CD4-positive, alpha-beta T cell treated with Interleukin-17A for 4 hours (primary cell): ENCODE results near the gene SNAP23.
"Not testable (repeated sequence)": the region's sequence is repeated elsewhere in the genome, so short reads cannot be mapped to it uniquely, and the experiment has no call there.

Experiments
- DNase-seq: peaks from one replicate; pipeline ENCODE4 v3.0.0-alpha.2; 2020; ENCODE audit warnings: mixed read lengths

The SNAP23 gene

DNA sequence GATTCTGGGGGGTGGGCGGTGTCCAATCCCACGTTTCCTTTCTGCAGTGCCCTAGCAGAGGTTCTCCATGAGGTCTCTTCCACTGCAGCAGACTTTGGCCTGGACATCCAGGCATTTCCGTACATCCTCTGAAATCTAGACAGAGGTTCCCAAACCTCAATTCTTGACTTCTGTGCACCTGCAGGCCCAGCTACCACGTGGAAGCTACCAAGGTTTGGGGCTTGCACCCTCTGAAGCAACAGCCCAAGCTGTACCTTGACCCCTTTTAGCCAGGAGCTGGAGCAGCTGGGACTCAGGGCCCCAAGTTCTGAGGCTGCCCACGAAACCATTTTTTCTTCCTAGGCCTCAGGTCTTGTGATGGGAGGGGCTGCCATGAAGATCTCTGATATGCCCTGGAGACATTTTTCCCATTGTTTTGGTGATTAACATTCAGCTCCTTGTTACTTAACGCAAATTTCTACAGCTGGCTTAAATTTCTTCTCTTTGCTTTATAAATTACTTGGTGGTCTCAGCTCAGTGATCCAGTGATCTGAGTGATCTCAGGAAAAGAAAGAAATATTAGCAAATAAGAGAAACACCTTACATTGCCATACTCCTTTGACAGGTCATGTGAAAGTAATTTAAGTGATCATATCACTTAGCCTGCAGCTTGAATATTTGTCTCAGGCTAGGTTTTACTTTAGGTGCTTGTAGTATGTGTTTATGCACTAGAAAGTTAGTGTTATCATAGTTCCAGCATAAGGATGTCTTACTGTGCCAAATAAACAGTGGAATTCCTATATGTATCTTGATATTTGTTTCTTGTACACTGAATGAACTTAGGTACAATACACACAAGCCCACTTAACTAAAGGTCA, 3.0 kb downstream of the SNAP23 start:
- DNase-seq: no peak

DNA sequence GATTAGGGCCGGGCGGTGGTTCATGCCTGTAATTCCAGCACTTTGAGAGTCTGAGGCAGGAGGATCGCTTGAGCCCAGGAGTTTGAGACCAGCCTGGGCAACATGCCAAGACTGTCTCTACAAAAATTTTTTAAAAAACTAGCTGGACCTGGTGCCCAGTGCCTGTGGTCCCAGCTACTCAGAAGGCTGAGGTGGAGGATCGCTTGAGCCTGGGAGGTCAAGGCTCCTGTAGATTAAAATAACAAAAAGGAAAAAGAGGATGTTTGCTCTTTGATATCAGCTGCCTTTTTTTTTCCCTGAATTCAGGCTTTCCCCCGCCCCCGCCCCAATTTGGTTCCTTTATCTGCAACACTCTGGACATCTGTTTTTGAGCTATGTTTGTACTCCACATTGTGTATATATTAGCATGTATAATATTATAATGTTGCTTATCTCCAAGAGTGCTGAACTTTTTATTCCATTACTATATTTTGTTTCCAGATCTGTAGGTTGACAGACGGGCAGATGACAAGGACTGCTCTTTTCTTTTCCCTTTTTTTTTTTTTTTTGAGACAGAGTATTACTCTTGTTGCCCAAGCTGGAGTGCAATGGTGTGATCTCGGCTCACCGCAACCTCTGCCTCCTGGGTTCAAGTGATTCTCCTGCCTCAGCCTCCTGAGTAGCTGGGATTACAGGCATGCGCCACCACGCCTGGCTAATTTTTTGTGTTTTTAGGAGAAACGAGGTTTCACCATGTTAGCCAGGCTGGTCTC, 4.6 kb downstream of the SNAP23 start:
- DNase-seq: no peak

DNA sequence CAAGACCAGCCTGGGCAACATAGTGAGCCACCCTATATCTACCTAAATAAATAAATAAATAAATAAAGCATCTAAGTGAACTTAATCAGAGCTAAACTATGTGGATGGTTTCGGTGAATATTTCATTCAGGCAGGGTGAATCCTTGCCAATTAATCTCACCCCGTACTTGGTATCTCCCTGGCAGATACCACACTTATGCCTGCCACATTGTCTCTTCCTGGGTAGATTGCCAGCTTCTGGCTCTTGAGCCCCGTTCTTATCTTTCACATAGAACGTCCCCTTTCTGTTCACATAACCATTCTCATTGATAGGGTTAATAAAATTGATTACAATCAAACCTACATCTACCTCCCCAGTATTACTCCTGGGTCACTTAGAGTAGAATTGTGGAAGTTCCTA, 7.0 kb downstream of the SNAP23 start:
- no peak for DNase-seq

DNA sequence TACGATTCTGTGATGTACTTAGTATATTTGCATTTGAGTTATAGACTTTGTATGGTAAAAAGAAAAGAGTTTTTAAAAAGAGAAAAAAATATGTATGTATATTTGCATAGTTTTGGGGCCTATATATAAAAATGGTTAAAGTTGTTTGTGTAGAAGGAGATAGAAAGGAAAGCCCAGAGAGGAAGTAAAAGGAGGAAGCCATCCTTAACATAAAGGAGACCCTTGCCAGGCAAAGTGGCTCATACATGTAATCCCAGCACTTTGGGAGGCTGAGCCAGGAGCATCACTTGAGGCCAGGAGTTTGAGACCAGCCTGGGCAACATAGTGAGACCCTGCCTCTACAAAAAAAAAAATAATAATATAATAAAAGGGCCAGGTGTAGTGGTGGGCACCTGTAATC, 8.4 kb downstream of the SNAP23 start:
- DNase-seq: no peak

DNA sequence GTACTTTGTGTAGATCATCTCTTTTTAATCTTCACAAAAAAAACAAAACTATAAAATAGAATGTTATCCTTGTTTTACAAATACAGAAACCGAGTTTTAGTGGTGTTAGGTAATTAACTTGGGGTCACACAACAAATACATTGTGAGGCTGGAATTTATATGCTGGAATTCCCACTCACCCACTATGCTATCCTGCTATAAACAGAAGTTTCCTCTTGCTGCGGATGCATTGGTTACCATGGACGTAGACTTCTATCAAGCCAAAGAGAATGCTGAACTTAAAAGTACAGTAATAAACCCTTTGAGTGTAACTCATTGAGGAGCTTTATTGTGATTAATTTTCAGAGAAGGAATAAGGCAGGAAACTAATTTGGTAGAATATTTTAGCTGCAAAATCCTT, 9.2 kb downstream of the SNAP23 start:
- DNase-seq: no peak

DNA sequence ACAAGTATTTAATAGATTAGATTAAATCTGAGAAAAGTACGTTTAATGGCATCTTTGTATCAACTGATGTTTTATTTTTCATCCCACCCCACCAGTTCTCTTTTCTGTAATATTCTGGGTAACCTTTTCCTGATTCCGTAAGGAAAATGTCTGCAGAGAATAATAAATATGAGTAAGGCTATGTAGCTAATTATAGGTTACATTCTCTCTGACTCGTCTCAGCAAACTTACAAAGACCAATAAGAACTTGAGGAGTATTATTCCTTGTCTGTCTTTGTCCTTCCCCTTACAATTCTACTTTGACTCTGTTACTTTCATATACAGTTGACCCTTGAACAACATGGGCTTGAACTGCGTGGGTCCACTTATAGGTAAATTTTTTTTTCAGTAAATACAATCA, 12.1 kb downstream of the SNAP23 start:
- no peak for DNase-seq

DNA sequence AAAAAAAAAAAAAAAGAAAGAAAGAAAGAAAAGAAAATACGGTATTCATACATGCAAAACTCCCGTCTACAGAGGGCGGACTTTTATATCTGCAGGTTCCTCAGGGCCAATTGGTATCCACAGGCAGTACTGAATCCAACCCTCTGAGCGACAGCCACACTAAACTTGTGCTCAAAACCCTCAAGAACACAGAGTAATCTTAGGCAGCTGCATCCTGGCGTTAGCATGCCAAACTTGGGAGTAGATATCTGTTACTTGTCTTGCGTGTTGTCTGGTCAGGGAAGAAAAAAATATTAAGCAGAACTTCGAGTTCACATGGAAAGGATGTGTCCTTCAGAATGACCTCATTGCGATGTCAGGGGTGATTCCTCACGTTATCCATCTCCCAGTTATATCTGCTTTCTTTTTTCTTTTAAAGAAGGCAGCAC, 12.8 kb downstream of the SNAP23 start:
- no peak for DNase-seq

DNA sequence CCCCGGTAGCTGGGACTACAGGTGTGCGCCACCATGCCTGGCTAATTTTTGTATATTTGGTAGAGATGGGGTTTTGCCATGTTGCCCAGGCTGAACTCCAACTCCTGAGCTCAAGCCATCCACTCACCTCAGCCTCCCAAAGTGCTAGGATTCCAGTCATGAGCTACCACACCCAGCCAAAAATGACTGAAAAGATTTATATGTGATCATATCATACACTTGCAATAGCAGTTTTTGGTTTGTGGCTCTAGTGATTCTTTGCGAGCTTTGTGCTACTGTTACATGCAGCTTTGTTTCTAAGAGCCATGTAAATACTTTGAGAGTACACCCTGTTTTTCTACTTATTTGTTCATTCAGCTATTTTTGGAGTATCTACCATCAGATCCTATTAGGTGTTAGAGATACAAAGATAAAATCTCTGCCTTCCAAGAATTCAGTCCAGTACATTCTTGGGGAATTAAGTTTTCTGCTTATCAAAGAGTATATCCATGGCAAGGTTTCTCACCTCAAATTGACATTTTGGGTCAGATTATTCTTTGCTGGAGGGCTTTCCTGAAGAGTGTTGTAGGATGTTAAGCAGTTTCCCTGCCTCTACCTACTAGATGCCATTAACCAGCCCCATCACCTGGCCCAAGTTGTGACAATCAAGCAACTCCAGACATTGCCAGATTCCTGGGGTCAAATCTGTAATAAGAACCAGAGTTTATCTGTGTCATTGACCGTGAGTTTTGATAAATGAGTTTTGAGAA, 15.0 kb downstream of the SNAP23 start:
- DNase-seq: no peak

DNA sequence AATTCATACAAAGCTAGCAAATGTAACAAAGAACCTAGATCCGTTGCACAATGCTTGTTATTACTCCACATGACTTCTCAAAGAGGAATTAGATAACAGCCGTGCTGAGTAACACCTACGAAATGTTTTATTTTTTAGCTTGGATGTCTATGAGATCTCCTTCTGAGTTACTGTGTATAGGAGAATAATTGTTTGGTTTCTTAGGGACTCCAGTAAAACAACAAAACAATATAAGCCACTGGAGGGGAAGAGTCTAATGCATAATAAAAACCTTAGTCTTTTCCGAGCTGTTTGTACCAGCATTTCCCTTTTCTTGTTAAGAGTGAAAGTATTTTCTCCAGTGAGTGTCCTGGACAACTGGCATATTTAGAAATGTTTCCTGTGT, 15.6 kb downstream of the SNAP23 start:
- no peak for DNase-seq

DNA sequence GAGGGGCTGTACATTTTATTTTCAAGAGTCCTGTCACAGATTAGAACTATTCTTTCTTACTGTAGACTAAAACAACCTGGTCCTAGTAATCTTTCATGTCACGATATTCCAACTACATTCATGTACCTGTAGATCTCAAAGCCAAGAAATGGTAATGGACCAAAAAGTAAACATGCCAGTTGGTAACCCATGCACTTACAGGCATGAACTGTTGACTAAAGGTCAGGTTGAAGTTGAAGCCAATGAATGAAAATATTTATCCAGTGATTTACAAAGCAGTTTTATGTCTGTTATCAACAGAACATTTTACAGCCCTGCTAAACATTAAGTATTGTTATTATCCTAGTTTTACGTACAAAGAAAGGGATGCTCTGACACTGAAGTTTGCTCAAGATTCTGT, 27.9 kb downstream of the SNAP23 start:
- no peak for DNase-seq

DNA sequence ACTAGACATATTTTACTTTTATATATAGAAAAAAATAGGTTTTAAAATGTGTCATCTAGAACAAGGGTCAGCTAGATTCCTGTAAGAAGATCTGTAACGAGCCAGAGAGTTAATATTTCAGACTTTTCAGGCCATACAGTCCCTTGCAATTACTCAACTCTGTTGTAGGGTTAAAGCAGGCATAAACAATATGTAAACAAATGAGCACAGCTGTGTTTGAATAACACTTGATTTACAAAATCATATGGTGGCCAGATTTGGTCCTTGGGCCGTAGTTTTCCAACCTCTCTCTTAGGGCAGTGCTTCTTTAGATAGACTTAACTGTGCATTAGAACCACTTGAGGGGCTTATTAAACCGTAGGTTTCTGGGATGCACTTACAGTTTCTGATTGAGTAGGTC, 33.5 kb downstream of the SNAP23 start:
- no peak for DNase-seq

DNA sequence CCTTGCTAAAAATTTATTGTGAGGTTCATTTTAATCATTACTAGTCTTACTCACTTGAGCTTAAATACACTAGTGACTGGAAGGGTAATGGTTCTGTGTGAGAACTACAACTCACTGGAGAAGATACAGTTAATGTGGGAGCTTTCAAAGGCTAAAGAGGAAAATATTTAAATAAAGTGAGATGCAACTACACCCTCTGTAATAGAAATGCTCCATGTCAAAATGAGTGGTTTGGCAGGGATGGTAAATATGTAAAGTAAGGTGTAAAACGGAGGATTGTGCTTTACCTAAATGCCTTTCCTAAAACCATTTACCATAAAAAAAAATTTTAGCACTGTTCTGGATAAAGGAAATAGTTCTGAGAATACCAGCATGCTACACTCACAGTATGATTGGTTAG, 37.8 kb downstream of the SNAP23 start:
- DNase-seq: no peak

DNA sequence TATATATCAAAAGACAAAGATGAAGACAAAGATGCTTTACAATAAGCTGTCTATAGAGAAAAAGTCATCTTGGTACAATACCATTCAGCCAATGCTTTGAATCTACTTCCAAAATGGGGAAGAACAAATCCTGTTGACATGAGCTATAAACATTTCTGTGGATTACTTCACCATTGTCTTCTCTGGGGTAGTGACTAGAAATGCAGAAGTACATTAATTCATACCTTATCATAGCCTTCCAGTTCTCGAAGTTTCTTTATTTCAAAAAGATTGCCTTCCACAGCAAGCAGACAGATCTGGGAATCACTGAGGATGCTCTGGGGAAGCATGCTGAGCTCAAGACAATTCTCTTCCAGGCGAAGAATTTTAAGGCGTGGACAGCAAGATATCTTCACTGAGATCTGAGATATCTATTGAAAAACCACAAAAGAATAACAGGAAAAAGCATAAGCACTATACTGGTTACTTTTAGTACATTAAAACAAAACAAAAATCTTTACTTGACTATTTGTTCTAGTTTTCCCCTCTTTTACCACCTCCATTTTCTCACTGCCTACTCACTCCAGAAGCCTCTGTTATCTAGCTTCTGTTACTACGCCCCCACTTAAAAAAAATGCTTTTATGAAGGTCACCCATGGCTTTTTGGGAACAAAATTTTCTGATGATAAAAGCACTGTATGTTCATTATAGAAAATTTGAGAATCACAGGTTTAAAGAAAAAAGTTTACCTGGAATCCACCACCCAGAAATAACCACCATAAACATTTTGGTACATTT, 49.6 kb downstream of the SNAP23 start:
- DNase-seq: no peak

DNA sequence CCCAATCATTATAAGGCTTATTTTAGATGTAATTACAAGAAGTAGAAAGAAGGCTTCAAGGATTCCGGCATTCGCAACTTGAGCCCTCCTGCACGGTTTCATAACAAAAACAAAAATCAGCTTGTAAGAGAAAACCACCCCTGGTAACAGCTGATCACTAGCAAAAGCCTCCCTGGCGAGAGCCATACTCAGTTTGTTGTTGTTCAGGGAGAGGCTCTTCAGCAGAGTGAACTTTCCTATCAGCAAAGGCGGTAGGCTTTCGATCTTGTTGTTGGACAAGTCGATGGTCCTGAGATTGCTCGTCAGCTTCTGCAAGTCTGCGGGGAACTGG, 52.4 kb downstream of the SNAP23 start:
- no peak for DNase-seq

DNA sequence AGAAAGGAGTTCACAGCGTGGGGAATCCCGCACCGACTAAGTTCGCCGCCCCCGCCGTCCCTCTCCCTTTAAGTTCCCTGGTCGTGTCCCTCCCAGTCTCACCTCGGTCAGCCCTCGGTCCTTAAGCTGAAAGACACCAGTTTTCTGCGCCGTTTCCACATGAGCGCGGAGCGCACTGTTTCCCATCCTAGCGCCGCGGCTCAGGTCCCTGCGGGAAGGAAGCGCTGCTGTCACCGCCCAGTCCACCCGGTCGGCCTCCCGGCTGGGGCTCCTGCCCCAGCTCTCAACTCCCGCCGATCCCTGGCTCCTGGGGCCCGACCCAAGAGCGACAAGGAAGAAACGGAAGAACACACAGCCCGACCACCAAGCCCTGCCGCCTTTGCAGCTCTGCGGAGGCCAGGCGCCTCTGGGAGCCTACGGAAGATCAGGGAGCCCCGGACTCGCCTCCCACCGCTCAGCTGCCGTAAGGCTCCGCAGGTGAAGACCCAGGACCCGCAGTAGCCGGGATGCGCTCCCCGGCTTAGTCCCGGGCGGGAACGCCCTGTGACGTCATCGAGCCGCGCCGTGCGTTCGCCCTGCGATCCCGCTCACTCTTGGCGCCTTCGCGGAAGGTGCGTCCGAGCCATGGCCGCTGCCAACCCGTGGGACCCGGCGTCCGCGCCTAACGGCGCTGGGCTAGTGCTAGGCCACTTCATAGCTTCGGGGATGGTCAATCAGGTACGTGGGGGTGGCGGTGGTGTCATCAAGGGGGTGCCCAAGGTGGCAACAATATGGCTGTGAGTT, 53.0 kb downstream of the SNAP23 start, which contains the start of the genes HAUS2 and LRRC57:
Gene HAUS2, plus strand, starts transcription at position 590 of the 783 bp plus-strand sequence. Its CDS starts 35 bp downstream, at position 625.
Gene LRRC57, minus strand, starts transcription at position 545 of the 783 bp plus-strand sequence. Its CDS starts 359 bp downstream, at position 186.
- DNase-seq: peak; percentile 90

DNA sequence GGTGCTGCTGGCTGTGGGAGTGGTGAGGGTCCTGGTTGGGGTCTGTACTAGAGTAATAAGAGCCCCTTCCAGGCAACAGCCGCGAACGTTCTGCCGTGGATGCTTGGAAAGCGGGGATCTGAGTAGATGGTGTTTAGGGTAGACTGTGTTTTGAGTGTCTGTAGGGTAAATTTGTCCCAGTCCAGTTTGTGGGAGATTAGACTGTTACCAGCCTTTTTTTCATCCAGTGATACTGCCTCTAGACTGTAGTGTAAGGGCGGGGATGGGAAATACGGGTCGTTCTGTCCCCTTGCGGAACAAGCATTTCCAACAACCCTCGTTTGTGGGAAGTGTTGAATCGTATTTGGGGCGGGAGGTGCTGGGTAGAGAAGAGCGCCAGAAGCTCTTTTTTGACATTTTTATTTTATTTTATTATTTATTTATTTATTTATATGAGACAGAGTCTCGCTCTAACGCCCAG, 53.6 kb downstream of the SNAP23 start:
- DNase-seq: peak; percentile 20

DNA sequence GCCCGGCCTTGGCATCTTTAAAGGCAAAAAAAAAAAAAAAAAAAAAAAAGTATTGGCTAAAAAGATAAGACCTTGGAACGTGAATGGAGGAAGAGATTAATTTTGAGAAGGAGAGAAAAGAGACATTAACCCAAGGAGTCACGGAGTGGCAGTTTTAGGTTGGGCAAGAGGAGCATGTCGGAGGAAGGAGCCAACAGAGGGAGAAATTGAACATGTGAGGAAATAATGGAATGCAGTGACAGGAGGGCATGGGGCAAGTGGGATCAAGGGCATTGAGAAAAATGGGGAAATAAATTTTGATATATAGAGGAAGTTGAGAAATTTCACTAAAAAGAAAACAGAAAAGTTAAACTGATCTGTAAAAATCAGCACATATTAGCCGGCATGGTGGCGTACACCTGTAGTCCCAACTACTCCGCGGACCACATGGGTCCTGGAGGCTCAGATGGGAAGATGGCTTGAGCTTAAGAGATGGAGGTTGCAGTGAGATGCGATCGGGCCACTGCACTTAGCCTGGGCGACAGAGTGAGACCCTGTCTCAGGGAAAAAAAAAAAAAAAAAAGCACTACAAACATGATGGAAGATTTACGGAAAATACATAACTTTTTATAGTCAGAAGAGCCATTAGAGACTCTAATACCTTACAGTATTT, 54.4 kb downstream of the SNAP23 start:
- DNase-seq: no peak

DNA sequence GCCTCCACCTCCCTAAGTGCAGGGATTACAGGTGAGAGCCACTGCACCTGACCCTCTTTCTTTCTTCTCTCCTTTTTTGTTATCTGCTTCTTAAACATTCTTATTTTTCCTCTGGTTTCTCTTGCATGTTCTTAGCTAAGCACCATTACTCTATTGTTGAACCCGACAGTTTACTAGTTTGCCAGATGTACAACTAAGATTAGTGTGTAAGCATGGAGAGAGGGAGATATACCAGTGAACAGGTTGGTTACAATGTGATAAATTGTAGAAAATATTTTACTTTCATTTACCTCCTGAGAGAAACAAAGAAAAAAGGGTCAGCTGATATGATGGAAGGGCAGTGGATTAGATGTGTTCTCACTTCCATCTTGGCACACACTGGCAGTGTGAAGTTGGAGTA, 58.1 kb downstream of the SNAP23 start:
- no peak for DNase-seq

DNA sequence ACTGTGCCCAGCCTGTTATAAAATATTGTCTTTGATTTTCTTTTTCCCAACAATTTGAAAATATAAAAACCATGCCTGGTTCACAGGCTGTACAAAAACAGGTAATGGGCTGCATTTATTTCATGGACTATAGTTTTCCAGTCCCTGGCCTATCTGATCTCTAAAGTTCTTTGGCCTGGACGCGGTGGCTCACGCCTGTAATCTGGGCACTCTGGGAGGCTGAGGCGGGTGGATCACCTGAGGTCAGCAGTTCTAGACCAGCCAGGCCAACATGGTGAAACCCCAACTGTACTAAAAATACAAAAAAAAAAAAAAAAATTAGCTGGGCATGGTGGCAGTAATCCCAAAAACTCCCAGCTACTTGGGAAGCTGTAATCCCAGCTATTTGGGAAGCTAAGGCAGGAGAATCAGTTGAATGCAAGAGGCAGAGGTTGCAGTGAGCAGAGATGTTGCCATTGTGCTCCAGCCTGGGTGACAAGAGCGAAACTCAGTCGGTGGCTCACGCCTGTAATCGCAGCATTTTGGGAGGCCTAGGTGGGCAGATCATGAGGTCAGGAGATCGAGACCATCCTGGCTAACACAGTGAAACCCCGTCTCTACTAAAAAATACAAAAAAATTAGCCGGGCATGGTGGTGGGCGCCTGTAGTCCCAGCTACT, 61.2 kb downstream of the SNAP23 start:
- not testable (repeated sequence) for DNase-seq

DNA sequence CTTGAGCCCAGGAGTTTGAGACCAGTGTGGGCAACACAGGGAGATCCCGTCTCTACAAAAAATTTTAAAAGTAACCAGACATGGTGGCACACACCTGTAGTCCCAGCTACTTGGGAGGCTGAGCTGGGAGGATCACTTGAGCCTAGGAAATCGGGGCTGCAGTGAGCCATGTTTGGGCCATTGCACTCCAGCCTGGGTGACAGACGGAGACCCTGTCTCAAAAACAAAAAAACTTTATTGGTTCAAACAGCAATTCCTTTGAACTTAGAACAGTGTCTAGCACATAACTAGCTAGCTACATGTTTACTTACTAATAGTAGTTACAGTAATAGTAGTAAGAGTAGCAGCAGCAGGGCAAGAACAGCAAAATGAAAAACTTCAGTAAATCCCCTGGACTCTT, 63.3 kb downstream of the SNAP23 start:
- DNase-seq: no peak
